Inflammatory macrophage (primary cell): ENCODE data around the gene ST3GAL2.

ENCODE experiments used
- DNase-seq, 2 donors: peaks; one replicate each; pipeline ENCODE4 v3.0.0-alpha.2; 2020 to 2022
- total RNA-seq, 18 experiments: gene quantifications; one replicate each; lab custom pipeline; 2026; ENCODE audit warnings: mixed read lengths in 6 of 18, inconsistent platforms in 2 of 18; lab: John Stamatoyannopoulos, UW

ST3GAL2 gene, protein sequence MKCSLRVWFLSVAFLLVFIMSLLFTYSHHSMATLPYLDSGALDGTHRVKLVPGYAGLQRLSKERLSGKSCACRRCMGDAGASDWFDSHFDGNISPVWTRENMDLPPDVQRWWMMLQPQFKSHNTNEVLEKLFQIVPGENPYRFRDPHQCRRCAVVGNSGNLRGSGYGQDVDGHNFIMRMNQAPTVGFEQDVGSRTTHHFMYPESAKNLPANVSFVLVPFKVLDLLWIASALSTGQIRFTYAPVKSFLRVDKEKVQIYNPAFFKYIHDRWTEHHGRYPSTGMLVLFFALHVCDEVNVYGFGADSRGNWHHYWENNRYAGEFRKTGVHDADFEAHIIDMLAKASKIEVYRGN
- 85.5 to 251 (median 115) reads per million in 18 experiments for total RNA-seq

DNA sequence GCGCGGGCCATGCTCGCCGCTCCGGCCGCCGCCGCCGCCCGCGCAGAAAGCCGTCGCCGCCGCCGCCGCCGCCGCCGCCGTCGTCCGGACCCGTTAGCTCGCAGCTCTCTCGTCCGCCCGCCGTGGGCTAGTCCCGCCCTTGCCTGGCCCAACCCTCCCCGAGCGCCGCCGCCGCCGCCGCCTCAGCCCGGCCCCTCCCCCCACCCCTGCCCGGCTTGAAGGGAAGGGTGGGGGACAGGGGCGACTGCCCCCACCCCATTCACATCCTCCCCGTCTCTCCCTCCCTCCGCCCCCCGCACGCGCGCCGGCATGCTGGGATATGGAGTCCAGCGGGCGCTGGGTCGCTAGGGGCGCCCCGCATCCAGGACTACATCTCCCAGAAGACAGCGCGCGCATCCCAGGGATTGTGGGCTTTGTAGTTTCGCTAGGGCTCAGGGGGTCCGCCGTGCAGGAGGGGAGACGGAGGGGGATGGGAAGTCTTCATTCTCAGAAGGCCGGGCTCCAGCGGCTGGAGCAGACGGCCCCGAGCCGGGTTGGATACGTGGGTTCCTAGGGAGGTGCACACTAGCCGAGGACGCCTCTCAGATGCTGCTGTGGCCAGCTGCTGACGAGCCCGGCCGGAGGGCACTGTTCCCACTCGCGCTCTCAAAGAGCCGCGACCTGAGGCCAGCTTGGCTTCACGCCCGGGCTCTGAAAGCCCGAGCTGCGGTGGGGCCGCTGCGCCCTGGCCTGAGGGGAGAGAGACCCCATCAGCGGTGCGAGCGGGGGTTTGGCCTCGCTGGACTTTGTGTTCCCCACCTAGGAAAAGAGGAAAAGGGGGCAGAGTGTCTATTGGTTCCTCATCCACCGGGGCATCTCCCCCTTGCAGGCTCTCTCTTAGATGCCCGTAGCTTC lies at the start of gene ST3GAL2:
ST3GAL2 (minus strand) TSS at position 132 of the 894 bp plus-strand sequence. CDS start 40,570 bp downstream, outside the sequence.
- DNase-seq, result peak; percentile 88 to 89

DNA sequence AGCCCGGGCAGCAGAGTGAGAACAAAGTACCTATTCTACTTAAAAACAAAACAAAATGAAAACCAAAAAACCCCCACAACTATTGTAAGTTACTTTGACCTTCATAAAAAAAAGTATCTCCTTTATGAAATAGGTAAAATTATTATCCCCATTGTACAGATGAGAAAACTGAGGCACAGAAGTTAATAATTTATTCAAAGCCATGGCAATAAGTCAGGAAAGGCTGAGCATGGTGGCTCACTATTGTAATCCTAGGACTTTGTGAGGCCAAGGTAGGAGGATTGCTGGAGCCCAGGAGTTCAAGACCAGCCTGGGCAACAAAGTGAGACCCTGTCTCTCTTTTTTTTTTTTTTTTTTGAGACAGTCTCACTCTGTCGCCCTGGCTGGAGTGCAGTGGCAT lies 46.0 kb upstream of the ST3GAL2 start:
- no peak for DNase-seq

DNA sequence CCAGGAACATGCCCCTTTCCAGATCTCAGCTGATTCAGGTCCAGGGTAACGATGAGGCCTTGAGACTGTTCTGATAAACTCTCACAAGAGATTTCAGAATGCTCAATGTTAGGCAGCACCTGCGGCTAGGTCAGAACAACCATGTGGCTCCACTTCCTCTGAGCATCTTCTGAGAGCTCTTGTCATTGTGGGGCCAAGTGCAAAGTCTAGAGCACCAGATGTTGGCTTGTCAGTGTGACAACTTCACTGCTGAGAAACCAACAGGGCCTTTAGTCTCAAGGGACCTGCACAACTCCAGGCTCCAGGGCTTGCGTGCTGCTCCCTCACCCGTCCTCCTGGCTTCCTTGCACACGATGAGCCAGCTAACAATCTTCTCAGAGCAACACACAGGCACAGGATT lies 44.5 kb upstream of the ST3GAL2 start:
- DNase-seq, result no peak

DNA sequence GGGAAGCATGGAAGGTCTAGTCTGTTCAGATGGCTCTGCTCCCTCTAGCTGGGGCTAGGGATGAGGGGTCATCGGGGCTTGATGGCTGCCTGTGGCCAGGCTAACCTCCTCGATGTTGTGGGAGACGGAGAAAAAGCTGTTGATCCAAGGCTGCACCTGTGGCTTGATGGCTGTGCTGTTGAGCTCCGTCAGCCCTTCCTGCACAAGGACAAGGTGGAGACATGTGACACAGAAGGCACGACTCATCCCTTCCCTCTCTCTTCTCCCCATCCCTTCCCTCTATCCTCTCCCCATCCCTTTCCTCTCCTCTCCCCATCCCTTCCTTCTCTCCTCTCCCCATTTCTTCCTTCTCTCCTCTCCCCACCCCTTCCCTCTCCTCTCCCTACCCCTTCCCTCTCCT lies 43.7 kb upstream of the ST3GAL2 start:
- no peak for DNase-seq

DNA sequence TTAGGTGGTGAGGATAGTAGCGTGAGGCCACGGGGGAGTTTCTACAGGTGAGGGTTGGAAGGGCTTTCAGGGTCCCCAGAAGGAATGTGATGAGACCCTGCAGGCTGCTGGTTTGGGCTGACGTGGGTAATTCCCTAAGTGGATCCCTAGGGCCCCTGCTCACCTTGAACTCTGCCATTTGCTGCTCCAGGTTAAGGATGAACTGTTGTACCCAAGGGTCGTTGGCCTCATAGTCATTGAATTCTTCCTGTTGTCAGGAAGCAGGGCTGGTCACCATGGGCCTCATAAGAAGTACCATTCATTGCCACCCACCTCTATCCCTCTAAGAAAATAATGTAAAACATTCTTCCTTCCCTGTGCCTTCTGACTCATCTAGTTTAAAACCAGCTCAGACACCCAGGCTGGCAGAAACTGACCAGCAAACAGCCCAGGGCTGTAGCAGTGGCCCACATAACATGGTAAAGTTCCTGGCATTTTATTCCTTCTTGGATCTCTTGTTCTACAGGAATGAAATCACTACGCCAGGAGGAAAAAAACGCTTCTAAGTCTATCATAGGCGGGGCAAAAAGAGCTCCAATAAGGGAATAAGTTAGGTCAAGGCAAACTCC lies 43.1 kb upstream of the ST3GAL2 start:
- DNase-seq, result no peak

DNA sequence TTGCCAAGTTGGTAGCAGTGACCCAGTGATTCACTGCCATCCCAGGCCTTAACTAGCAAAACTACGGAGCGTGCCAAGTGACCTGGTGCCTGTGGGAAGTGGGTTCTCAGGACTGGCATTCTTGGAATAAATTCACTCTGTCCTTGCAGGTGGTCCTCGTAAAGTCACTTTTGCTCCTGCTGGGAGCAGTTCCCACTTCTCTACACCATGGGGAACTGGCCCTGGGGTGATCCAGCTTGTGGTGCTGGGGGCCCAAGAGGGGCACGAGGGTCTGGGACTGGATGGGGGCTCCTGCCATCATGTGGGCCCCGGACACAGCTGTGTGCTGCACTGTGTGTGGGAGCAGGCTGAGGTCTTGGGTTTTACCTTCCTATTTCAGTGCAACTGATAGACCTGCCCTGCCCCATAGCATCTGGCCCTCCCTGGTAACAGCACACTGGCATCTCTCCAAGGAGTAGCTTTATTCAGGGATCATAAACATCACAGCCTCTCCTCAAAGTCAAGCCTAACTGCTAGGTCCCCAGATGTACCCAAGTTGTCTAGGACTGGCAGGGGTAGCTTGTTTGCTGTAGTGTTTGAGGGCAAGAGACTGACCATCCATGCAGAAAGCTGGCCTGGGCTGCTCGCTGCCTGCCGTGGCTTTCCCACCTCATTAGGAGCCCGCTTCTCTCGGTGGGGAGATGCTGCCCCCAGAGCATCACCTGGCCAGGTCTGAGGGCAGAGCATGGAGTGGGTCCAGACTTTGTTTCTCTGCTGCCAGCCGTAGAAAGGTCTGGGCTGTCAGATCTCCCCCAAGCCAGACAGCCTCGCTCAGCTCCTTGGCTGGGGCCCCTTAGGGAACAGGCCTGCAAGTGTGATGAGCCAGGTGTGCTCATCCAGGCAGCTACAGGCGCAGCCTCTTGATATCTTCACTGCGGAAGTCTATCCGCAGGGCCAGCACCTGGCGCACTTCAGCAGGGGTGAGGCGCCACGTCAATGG lies 41.5 kb upstream of the ST3GAL2 start:
- no peak for DNase-seq

DNA sequence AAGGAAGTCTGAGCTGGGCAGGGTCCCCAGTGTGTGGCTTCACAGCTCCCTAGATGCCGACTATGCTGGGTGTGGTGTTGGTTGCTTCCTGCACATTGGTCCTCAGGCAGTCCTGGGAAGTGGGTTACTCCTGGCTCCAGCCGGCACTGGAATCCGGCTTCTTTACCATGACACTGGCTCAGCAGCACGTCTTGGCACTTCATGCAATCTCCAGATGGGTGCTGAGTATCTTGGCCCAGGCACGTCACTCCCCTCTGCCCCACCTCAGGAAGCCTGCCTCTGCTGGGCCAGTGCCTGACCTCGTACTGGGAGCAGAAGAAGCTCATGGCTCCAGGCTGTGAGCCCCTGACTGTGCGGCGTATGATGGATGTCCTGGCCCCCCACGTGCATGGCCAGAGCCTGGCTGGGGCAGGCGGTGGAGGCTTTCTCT lies 40.0 kb upstream of the ST3GAL2 start:
- DNase-seq, result no peak

DNA sequence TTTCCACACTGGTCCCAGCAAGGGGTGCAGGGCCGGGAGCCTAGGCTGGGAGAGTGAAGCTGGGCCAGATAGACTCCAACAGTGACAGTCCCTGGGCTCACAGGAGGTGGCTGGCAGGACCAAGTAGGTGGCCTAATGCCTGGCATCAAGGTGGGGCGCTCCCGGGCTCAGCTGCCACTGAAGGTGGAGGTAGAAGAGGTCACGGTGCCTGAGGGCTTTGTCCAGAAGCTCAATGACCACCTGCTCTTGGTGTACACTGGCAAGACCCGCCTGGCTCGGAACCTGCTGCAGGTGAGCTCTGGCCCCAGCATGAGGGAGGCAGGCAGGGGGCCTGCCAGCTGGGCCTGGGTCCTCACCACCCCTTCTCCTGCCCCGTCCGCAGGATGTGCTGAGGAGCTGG lies 39.3 kb upstream of the ST3GAL2 start:
- DNase-seq, result no peak

DNA sequence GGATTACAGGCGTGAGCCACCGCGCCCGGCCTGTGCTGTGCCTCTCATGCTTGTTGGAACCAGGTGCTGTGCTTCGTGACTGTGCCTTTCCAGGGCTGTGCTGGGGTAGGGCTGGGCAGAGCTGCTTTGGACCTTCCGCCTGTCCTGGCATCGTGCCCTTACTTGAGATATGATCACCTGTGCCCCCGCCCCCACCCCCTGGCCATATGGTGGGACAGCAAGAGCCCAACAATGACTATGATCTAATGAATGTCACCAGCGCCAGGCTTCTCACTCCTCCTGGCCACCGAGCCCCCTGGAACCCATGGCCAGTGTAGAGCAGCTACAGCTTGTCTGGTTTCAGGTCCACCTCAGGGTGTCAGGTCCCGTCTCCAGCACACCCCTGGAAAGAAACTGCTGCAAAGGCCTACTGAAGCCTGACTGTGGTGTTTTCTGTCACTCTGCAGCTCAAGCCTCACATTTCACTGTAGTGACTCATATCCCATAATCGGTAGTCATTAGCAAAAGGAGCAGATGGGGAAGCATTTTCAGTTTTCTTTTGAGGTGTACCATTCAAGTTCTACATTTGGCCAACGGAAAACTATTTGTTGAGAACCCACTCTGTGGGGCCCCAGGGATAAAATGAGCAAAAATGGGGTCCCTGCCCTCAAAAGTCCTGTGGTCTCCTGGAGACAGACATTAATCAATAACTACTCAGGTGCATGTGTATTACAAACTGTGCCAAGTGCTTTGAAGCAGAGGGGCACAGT lies 37.5 kb upstream of the ST3GAL2 start:
- DNase-seq, result no peak

DNA sequence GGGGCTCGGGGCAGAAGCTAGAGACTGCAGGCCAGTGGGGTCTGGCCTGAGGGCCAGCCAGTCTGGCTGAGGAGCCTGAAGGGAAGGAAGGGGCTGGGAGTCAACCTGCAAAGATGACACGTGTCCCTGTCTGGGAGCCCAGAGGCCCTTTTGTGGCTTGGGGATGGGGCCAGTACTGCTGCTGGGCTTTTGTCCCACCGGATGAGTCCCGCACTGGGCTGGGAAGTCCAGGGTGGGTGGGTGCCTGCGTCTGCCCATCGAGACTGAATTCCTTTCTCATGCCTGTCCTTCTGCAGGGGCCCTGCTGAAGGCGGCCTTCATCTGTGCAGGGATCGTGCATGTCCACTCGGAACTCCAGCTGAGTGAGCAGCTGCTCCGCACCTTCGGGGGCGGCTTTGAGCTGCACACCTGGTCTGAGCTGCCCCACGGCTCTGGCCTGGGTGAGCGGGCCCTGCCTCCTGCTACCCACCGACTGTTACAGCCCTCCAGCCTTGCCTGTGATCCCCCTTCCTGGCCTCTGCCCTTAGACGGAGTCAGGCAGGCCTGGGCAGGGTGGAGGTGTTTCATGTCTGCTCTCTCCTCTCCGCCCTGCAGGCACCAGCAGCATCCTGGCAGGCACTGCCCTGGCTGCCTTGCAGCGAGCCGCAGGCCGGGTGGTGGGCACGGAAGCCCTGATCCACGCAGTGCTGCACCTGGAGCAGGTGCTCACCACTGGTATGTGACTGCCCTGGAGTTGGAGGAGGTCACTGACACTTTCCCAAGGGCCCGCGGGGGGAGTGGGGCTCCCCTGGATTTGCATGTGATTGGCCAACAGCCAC lies 36.4 kb upstream of the ST3GAL2 start:
- no peak for DNase-seq

DNA sequence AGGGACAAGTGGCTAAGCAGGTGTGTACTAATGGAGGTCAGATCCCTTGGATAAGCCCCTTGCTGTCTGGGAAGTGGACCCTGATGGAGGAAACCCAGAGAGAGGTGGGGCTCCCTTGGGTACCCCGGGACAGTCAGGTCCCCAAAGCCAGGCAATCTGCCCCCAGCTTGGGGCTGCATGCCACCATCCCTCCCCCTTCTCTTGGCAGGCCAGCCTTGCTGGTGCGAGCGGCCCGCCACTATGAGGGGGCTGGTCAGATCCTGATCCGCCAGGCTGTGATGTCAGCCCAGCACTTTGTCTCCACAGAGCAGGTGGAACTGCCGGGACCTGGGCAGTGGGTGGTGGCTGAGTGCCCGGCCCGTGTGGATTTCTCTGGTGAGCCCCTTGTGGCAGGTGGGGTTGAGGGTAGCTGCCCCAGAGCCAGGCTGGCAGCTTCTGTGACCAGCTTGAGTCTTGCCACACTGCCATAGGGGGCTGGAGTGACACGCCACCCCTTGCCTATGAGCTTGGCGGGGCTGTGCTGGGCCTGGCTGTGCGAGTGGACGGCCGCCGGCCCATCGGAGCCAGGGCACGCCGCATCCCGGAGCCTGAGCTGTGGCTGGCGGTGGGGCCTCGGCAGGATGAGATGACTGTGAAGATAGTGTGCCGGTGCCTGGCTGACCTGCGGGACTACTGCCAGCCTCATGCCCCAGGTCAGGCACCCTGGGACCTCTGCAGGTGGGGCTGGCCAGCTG lies 35.6 kb upstream of the ST3GAL2 start:
- no peak for DNase-seq

DNA sequence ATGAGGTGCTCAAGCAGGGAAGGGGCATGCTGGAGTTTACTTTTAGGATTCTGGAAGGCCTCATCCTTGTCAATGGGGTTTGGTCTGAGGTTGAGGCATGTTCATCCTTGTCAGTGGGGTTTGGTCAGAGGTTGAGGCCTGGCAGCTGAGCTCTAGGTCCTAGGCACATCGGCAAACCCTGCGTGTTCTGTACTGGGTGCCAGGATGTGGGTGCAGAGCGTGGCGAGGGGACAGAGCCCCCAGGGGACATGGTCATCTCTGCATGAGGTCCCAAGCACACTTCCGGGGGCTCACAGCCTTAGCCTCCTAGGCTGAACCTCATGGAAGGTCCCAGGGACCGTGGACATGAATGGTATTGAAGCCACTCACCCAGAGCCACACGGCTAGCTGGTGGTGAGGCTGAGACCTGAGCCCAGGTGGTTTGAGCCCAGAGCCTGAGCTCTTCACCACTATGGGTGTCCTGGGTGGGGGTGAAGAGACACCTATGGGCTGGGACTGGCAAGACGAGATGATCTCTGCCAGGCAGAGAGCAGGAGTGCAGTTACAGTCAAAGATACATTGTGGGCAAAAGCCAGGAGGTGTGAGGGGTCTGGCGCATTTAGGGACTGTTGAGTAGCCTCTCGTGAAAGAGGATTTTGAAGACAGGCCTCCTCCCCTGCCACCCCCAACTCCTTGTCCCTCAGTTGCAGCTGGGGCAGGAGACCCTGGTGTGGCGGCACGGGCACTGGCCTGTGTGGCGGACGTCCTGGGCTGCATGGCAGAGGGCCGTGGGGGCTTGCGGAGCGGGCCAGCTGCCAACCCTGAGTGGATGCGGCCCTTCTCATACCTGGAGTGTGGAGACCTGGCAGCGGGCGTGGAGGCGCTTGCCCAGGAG lies 34.8 kb upstream of the ST3GAL2 start:
- no peak for DNase-seq

DNA sequence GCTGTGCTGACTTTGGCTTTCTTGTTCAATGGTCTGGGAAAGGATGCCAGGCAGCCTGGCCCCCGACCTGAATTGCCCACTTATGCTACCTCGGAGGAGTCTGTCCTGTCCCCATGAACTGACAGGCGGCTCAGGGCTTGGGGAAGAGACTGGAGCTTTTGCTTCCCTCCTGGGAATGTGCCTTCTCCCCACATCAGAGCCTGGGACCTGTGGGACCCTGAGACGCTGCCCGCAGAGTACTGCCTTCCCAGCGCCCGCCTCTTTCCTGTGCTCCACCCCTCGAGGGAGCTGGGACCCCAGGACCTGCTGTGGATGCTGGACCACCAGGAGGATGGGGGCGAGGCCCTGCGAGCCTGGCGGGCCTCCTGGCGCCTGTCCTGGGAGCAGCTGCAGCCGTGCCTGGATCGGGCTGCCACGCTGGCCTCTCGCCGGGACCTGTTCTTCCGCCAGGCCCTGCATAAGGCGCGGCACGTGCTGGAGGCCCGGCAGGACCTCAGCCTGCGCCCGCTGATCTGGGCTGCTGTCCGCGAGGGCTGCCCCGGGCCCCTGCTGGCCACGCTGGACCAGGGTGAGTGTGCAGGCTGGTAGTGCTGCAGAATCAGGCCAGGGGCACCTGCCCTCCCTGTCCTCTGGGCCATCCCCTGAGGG lies 34.0 kb upstream of the ST3GAL2 start:
- no peak for DNase-seq

DNA sequence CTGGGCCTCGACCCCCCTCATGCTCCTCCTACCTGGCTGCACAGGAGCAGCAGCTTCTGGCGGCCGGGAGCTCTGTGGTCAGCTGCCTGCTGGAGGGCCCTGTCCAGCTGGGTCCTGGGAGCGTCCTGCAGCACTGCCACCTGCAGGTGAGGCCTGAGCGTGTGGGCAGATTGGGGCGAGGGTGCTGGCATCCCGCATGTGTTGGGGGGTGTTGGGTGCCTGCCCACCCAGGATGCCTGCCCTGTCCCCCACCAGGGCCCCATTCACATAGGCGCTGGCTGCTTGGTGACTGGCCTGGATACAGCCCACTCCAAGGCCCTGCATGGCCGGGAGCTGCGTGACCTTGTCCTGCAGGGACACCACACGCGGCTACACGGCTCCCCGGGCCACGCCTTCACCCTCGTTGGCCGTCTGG lies 32.0 kb upstream of the ST3GAL2 start:
- peak in 1 of 2 donors; percentile 14 for DNase-seq

DNA sequence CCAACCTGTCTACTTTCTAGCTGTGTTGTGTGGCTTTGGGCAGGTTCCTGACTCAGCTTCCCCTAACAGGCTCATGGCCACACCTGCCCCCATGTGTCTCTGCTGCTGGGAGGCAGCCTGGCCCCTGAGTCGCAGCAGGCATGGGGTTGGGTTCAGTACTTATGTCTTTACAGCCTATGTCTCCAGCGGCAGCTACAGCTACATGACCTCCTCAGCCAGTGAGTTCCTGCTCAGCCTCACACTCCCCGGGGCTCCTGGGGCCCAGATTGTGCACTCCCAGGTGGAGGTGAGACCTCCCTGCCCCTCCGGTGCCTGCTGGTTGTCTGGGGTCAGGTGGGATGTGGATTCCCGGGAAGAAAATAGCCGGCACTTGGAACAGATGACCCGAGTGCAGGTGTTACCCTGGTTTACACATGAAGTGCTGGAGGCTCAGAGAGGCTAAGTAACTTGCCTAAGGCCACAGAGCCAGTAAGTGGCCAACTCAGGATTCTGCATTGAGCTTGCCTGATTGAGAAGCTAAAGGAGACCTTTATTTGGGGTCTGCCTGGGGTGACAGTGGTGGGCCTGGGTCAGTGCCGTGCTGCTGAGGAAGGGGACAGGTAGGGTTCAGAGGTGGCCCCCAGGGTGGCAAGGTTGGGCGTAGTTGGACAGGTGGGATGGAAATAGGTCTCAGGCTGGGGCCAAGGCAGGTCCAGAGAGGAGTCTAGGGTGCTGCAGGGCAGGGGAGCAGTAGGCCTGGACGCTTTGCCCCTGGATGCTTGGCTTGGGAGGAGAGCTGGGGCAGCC lies 31.4 kb upstream of the ST3GAL2 start:
- no peak for DNase-seq

DNA sequence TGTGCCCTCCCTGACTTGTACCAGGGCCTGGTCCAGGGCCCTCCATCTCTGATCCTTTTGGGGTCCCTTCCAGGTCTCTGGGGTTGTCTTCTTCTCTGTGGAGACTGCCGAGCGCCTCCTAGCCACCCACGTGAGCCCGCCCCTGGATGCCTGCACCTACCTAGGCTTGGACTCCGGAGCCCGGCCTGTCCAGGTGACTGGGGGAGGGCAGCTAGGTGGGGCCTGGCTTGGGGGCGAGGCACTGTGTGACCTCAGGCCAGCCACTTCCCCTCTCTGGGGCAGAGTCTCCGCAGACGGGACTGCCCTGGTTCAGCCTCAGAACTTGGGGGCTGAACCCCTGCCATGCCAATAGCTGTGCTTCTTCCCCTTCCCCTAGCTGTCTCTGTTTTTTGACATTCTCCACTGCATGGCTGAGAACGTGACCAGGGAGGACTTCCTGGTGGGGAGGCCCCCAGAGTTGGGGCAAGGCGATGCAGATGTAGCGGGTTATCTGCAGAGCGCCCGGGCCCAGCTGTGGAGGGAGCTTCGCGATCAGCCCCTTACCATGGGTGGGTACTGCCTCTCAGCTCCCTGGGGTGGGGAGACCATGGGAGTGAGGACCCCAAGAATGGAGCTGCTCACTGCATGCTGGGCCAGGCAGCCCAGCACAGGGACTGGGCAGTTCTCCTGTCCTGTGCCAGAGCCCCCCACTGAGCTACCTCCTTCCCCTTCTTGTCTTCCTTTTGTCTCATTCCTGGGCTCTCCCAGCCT lies 30.1 kb upstream of the ST3GAL2 start:
- no peak for DNase-seq
